GM12891 (cell line): Measurements from ENCODE around the gene SMIM43. TPM values are rescaled to one million over a fixed set of nuclear protein-coding genes. Genes with fewer than 3 reads are reported as not detected.

ENCODE experiments used
- DNase-seq: peaks from one replicate; pipeline ENCODE4 v3.0.0; 2011; ENCODE audit warnings: low spot score; ENCODE audit not compliant: insufficient read length
- FAIRE-seq: peaks from 2 replicates; lab custom pipeline; 2011; peaks lifted over from hg19 to GRCh38; lab: Jason Lieb, UNC
- PAX5 ChIP-seq: IDR thresholded peaks from 2 replicates; pipeline ENCODE4 v1.6.1; 2011; ENCODE audit warnings: low read length, moderate library complexity, mild to moderate bottlenecking; ENCODE audit not compliant: insufficient read depth, severe bottlenecking
- POLR2A ChIP-seq: IDR thresholded peaks from 2 replicates; pipeline ENCODE4 v1.6.1; 2011; ENCODE audit warnings: low read depth, low read length, control low read depth
- POLR2AphosphoS5 ChIP-seq: IDR thresholded peaks from 2 replicates; pipeline ENCODE4 v1.6.1; 2011; ENCODE audit warnings: low read depth, low read length, control low read depth
- POU2F2 ChIP-seq: IDR thresholded peaks from 2 replicates; pipeline ENCODE4 v1.6.1; 2011; ENCODE audit warnings: low read depth, mild to moderate bottlenecking, control low read depth, low read length, moderate library complexity
- SPI1 ChIP-seq: IDR thresholded peaks from 2 replicates; pipeline ENCODE4 v1.6.1; 2011; ENCODE audit warnings: low read depth, low read length, control low read depth
- TAF1 ChIP-seq: IDR thresholded peaks from 2 replicates; pipeline ENCODE4 v1.6.1; 2011; ENCODE audit warnings: low read depth, low read length, control low read depth
- polyA plus RNA-seq: library from polyadenylated mRNA; unstranded; fragments of >200 nt; gene quantifications from one replicate; pipeline ENCODE4 v1.2.1, GENCODE V29; 2012; ENCODE audit warnings: low read depth, missing spikeins, inconsistent platforms; ENCODE audit not compliant: missing spikeins

The SMIM43 gene
- not detected for polyA plus RNA-seq

- FAIRE-seq (no peak), DNase-seq (no peak)
- no peak for TF ChIP-seq TAF1
- no peak for TF ChIP-seq PAX5
- TF ChIP-seq POU2F2: no peak
- TF ChIP-seq POLR2A: no peak
- TF ChIP-seq POLR2AphosphoS5: no peak
- TF ChIP-seq SPI1: no peak
These were observed at the start of gene SMIM43 for GRCh38 chr4:121764702-121765367. Gene SMIM43 (minus strand): TSS chr4:121765164. CDS start chr4:121765105, 59 bp downstream.

- FAIRE-seq: no peak
- DNase-seq: no peak
- TF ChIP-seq POLR2AphosphoS5 (no peak), TAF1 (no peak), PAX5 (no peak), SPI1 (no peak), POU2F2 (no peak), POLR2A (no peak)
These were observed 49.8 kb upstream of the SMIM43 start for GRCh38 chr4:121814756-121815155.

- TF ChIP-seq POLR2AphosphoS5 (no peak), PAX5 (no peak), POLR2A (no peak), TAF1 (no peak), SPI1 (no peak), POU2F2 (no peak)
- FAIRE-seq: peak; percentile 16
- no peak for DNase-seq
These were observed 46.2 kb upstream of the SMIM43 start for GRCh38 chr4:121811122-121811521.

- TF ChIP-seq POU2F2 (no peak), PAX5 (no peak), POLR2A (no peak), SPI1 (no peak), TAF1 (no peak), POLR2AphosphoS5 (no peak)
- FAIRE-seq (no peak), DNase-seq (no peak)
These were observed 41.4 kb upstream of the SMIM43 start for GRCh38 chr4:121806411-121806810.

GRCh38 chr4:121801715-121802075 lies 36.7 kb upstream of the SMIM43 start:
- DNase-seq (no peak), FAIRE-seq (no peak)
- TF ChIP-seq SPI1 (no peak), TAF1 (no peak), POU2F2 (no peak), POLR2A (no peak), POLR2AphosphoS5 (no peak)

- peak; percentile 100 for FAIRE-seq
These were observed 36.2 kb upstream of the SMIM43 start, which contains the start of gene EXOSC9 for GRCh38 chr4:121800961-121801714. Gene EXOSC9 (plus strand): TSS chr4:121801323. CDS start chr4:121801425, 102 bp downstream.

GRCh38 chr4:121800638-121800960 lies 35.6 kb upstream of the SMIM43 start:
- DNase-seq: no peak
- TF ChIP-seq TAF1 (no peak), POU2F2 (no peak), POLR2AphosphoS5 (no peak), SPI1 (no peak), POLR2A (no peak), PAX5 (no peak)
- FAIRE-seq: no peak

More at GRCh38 chr4:121800961-121801714, 36.2 kb upstream of the SMIM43 start, which contains the start of gene EXOSC9:
- DNase-seq: peak; percentile 55
- TF ChIP-seq SPI1 (peak; percentile 81), POLR2A (peak; percentile 76), POLR2AphosphoS5 (0 out of 2 replicates have a peak, but pooled peaks have one; percentile 67), PAX5 (no peak), POU2F2 (0 out of 2 replicates have a peak, but pooled peaks have one; percentile 13), TAF1 (peak; percentile 32; the same call in 1 of the 2 replicates)

- no peak for TF ChIP-seq POLR2A
- no peak for TF ChIP-seq SPI1
- TF ChIP-seq POU2F2: no peak
- no peak for TF ChIP-seq PAX5
- no peak for TF ChIP-seq TAF1
- no peak for TF ChIP-seq POLR2AphosphoS5
- FAIRE-seq: no peak
These were observed 35.0 kb upstream of the SMIM43 start for GRCh38 chr4:121799867-121800501.

GRCh38 chr4:121799208-121799823 lies 34.4 kb upstream of the SMIM43 start:
- FAIRE-seq (peak; percentile 31), DNase-seq (no peak)
- TF ChIP-seq PAX5 (no peak), POLR2AphosphoS5 (no peak), POU2F2 (no peak), POLR2A (no peak), SPI1 (no peak), TAF1 (no peak)

More at GRCh38 chr4:121799867-121800501, 35.0 kb upstream of the SMIM43 start:
- no peak for DNase-seq

GRCh38 chr4:121796283-121796682 lies 31.3 kb upstream of the SMIM43 start:
- TF ChIP-seq POLR2A (no peak), TAF1 (no peak), SPI1 (no peak), POLR2AphosphoS5 (no peak), PAX5 (no peak), POU2F2 (no peak)
- FAIRE-seq (no peak), DNase-seq (no peak)
